Tibial artery (tissue), 4 donors: ENCODE data around the gene PRPF39.

Experiments
- DNase-seq, 2 donors: peaks; one replicate each; pipeline ENCODE4 v3.0.0-alpha.2; 2019
- H3K27ac ChIP-seq, 2 donors: fragments of 200-600 bp; sonication (generic) in 1 of 2; 1 replicate in 1 of 2; 2 replicates in 1 of 2; pipeline ENCODE4 v1.5.1; 2018 to 2019; ENCODE audit warnings: mild to moderate bottlenecking in 1 of 2
- H3K27me3 ChIP-seq, 2 donors: fragments of 200-600 bp; sonication (generic) in 1 of 2; one replicate each; pipeline versions ENCODE4 v1.5.1 to v1.6.0; 2016 to 2019
- H3K36me3 ChIP-seq, 3 donors: fragments of 200-600 bp; sonication (generic) in 2 of 3; one replicate each; pipeline ENCODE4 v1.5.1; 2016 to 2019; ENCODE audit warnings: mild to moderate bottlenecking in 2 of 3
- H3K4me1 ChIP-seq, 4 donors: fragments of 200-600 bp; sonication (generic) in 2 of 4; 1 replicate in 3 of 4; 2 replicates in 1 of 4; pipeline ENCODE4 v1.5.1; 2016 to 2019
- H3K4me3 ChIP-seq, 2 donors: fragments of 200-600 bp; sonication (generic) in 1 of 2; 1 replicate in 1 of 2; 2 replicates in 1 of 2; pipeline ENCODE4 v1.5.1; 2018 to 2019; ENCODE audit warnings: mild to moderate bottlenecking in 2 of 2
- H3K9me3 ChIP-seq, 3 donors: fragments of 200-600 bp; sonication (generic) in 1 of 3; one replicate each; pipeline ENCODE4 v1.5.1; 2016 to 2019
- intact Hi-C: fragments of 100-400 bp; cut with DNase I; formaldehyde crosslinking; loops from one replicate; pipeline ENCODE4 v1.15.0; 2023; ENCODE audit warnings: low total_unique reads
- TF ChIP-seq, protein P1 (sequence below), 2 experiments: fragments of 200-600 bp in 1 of 2; fragments of 450-650 bp in 1 of 2; IDR thresholded peaks; one replicate each; pipeline ENCODE4 v1.5.1; 2017 to 2019; ENCODE audit warnings: antibody characterized with exemption in 2 of 2, mild to moderate bottlenecking in 1 of 2, moderate library complexity in 1 of 2

The PRPF39 gene

DNA sequence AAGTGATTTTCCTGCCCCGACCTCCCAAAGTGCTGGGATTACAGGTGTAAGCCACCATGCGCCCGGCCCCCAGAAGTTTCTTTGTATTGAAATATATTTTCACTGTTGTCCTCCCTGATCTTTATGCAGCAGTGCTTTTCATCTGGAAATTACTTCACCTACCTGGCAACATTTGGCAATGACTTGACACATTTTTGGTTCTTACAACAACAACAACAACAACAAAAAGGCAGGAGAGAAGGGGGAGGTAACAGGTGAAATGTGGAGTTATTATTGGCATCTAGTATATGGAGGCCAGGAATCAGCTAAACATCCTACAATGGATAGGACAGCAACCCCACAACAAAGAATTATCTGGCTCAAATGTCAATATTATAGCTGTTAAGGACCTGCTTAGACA is 65.7 kb downstream of the PRPF39 start:
- Histone ChIP-seq H3K36me3 (peaks cover 0 to 8% (median 6%) of the 10 kb centered on the region in 3 donors), H3K27ac (no peak overlapping the region), H3K4me1 (no peaks in the 10 kb centered on the region), H3K4me3 (no peak overlapping the region), H3K9me3 (no peaks in the 10 kb centered on the region), H3K27me3 (no peaks in the 10 kb centered on the region)
- intact Hi-C loops: no loop called here
- DNase-seq: no peak
- TF ChIP-seq, protein P1, sequence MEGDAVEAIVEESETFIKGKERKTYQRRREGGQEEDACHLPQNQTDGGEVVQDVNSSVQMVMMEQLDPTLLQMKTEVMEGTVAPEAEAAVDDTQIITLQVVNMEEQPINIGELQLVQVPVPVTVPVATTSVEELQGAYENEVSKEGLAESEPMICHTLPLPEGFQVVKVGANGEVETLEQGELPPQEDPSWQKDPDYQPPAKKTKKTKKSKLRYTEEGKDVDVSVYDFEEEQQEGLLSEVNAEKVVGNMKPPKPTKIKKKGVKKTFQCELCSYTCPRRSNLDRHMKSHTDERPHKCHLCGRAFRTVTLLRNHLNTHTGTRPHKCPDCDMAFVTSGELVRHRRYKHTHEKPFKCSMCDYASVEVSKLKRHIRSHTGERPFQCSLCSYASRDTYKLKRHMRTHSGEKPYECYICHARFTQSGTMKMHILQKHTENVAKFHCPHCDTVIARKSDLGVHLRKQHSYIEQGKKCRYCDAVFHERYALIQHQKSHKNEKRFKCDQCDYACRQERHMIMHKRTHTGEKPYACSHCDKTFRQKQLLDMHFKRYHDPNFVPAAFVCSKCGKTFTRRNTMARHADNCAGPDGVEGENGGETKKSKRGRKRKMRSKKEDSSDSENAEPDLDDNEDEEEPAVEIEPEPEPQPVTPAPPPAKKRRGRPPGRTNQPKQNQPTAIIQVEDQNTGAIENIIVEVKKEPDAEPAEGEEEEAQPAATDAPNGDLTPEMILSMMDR (IDR thresholded peaks at IDR 0.05): no peak

DNA sequence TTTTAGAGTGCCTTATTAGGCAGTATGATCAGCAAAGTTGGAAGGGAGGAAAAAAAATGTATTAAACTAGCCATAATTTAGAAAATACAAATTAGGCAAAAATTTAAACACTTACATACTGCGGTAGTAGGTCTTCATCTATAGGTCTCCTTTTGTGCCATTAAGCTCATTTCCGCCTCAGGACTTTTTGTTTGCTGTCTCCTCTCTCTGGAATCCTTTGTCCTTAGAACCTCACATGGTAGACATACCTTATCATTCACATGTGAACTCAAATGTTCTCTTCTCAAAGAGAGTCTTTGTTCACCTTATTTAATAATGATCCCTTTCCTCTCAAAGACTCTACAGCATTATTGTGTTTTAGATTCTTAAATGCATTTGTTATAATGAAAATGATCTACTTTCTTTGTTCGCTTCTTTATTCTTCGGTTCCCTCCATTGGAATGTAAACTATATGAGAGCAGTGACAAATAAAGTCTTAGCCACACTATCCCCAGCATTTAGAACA is 66.5 kb downstream of the PRPF39 start:
- no peaks in the 10 kb centered on the region for H3K9me3 ChIP-seq
- H3K36me3 ChIP-seq: peaks cover 0 to 8% (median 3%) of the 10 kb centered on the region in 3 donors
- no peaks in the 10 kb centered on the region for H3K27me3 ChIP-seq
- TF ChIP-seq, protein P1 (IDR thresholded peaks at IDR 0.05): no peak
- no peaks in the 10 kb centered on the region for H3K4me1 ChIP-seq
- intact Hi-C loops: no loop called here
- no peak for DNase-seq
- H3K4me3 ChIP-seq: no peak overlapping the region
- H3K27ac ChIP-seq: no peak overlapping the region

DNA sequence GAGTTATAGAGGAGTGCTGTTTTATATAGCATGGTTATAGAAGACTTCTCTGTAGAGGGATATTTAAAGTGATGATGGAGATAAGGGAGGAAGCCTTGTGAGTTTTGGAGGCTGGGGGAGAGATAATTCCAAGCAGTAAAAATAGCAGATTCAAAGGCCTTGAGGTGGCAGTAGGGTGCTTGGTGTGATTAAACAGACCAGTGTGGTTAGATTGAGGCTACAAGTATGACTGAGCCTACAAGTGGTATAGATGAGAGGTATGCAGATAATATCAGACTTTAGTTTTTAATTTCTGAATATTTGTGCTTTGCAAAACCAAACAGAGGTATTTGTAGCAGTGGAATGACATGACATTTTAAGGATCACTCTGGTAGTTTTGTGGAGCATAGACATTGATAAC is 72.2 kb downstream of the PRPF39 start:
- H3K9me3 ChIP-seq: no peaks in the 10 kb centered on the region
- H3K27ac ChIP-seq: no peak overlapping the region
- TF ChIP-seq, protein P1 (IDR thresholded peaks at IDR 0.05): no peak
- intact Hi-C loops: no loop called here
- no peak overlapping the region for H3K4me3 ChIP-seq
- peaks cover 0 to 3% (median 0%) of the 10 kb centered on the region in 3 donors for H3K36me3 ChIP-seq
- DNase-seq: no peak
- H3K4me1 ChIP-seq: no peaks in the 10 kb centered on the region
- H3K27me3 ChIP-seq: no peaks in the 10 kb centered on the region
